Measurements from ENCODE around the gene DMD. TPM values are rescaled to one million over a fixed set of nuclear protein-coding genes. Genes with fewer than 3 reads are reported as not detected.

DMD gene
- total and polyA plus RNA-seq, 3 experiments from 2014 or later = 0.03 to 0.48 (median 0.40) TPM

DNA sequence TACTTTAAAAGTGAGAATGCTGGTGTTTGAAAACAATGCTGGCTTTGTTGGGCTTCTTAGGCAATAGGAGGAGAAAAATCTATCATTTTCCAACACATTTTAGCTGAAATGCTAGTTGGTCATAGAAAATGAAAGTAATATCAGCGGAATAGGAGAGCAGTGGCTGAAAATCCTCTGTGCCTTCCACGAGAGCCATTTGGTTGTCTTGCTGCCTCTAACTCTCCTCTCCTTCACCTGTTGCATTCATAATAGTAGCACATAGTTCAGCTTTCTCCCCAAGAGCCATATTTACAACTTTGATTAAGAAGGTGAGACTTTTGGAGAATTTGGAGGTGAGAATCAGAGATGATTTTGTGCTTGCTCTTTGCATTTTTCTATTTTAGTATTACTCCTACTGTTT is 1290.1 kb downstream of the DMD start:
- H3K27ac Mint-ChIP-seq = no peak overlapping the region
- Histone ChIP-seq H3K4me1 (ENCODE audit: insufficient read depth, low read length) (no peaks in the 10 kb centered on the region), H3K36me3 (ENCODE audit: insufficient read depth, low read length) (no peaks in the 10 kb centered on the region), H3K9me3 (ENCODE audit: low read length) (no peaks in the 10 kb centered on the region), H3K4me3 (ENCODE audit: low read length) (no peak overlapping the region), H3K27ac (ENCODE audit: low read depth, low read length) (no peak overlapping the region), H3K27me3 (ENCODE audit: insufficient read depth, low read length, poor library complexity, severe bottlenecking) (no peaks in the 10 kb centered on the region)
- no peak overlapping the region for H3K4me3 Mint-ChIP-seq
- no peaks in the 10 kb centered on the region for H3K36me3 Mint-ChIP-seq
- H3K4me1 Mint-ChIP-seq = no peaks in the 10 kb centered on the region
- peaks cover 0 to 2% of the 10 kb centered on the region in 2 donors for H3K27me3 Mint-ChIP-seq
- no peak for DNase-seq
- CTCF ChIA-PET = no interaction called here
- POLR2A ChIA-PET = no interaction called here
- H3K9me3 Mint-ChIP-seq = peaks cover 0 to 7% (median 3%) of the 10 kb centered on the region in 5 donors

DNA sequence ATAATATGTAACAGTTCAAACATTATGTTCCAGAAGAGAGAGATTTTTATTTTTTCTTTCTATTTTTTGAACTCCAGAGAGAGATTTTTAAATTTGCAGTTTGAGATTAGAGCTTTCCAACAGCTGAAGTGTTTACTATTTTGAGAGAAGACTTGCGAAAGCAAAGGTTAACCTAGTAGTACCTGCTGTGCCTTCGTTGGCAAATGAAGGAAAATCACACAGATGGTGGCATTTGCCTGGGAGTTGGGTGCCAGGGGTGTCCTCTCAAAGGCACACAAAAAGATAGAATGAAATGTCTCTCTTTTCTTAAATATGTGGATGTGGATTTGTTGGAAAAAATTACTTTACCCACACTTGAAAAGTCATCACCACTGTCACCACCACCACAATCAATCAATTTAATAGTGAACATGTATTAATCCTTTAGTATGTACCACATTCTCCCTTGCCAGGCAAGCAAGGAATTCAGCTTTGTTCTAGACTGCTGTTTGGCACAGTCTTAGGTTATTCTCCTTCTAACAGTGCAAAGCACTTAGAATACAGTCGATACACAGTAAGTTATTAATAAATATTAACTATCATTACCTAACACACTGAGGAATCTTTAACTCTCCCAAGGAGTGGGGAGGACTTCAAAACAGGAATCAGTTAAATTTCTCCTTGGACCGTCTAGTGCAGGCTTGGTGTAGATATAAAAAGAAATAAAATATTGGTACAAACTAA is 1301.3 kb downstream of the DMD start:
- POLR2A ChIA-PET = no interaction called here
- no peaks in the 10 kb centered on the region for H3K27me3 Mint-ChIP-seq
- no peaks in the 10 kb centered on the region for H3K4me1 ChIP-seq (ENCODE audit: insufficient read depth, low read length)
- H3K36me3 ChIP-seq (ENCODE audit: insufficient read depth, low read length) = no peaks in the 10 kb centered on the region
- H3K27me3 ChIP-seq (ENCODE audit: insufficient read depth, low read length, poor library complexity, severe bottlenecking) = no peaks in the 10 kb centered on the region
- no peak overlapping the region for H3K27ac ChIP-seq (ENCODE audit: low read depth, low read length)
- H3K4me3 ChIP-seq (ENCODE audit: low read length) = no peak overlapping the region
- CTCF ChIA-PET = no interaction called here
- DNase-seq = no peak
- peaks cover 0 to 7% (median 5%) of the 10 kb centered on the region in 5 donors for H3K9me3 Mint-ChIP-seq
- H3K27ac Mint-ChIP-seq = no peak overlapping the region
- no peaks in the 10 kb centered on the region for H3K36me3 Mint-ChIP-seq
- H3K9me3 ChIP-seq (ENCODE audit: low read length) = no peaks in the 10 kb centered on the region
- H3K4me1 Mint-ChIP-seq = no peaks in the 10 kb centered on the region
- no peak overlapping the region for H3K4me3 Mint-ChIP-seq

DNA sequence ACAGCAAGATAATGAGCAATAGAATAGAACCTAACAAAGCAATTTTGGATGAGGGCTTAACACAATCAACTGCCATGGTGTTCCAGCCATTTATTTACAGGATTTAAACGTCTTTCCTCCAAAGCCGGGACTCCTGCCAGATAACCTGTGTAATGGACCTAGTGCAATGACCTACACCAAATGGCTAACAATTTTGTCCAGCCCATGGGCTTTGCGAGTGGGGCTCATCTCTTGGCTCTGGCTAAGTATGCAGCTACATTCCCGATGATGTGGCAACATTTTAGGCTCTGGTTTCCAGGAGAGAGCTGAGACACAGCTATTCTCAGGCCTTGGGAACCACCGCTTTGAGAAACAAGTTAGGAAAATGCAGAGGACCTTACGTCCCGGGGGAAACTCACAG is 1317.2 kb downstream of the DMD start:
- no peak overlapping the region for H3K27ac Mint-ChIP-seq
- H3K27ac ChIP-seq (ENCODE audit: low read depth, low read length) = no peak overlapping the region
- H3K27me3 Mint-ChIP-seq = no peaks in the 10 kb centered on the region
- ChIA-PET POLR2A (no interaction called here), CTCF (no interaction called here)
- H3K9me3 Mint-ChIP-seq = peaks cover 0 to 6% (median 0%) of the 10 kb centered on the region in 5 donors
- H3K9me3 ChIP-seq (ENCODE audit: low read length) = no peaks in the 10 kb centered on the region
- H3K36me3 ChIP-seq (ENCODE audit: insufficient read depth, low read length) = no peaks in the 10 kb centered on the region
- no peak for DNase-seq
- no peaks in the 10 kb centered on the region for H3K27me3 ChIP-seq (ENCODE audit: insufficient read depth, low read length, poor library complexity, severe bottlenecking)
- H3K4me1 ChIP-seq (ENCODE audit: insufficient read depth, low read length) = no peaks in the 10 kb centered on the region
- H3K4me3 ChIP-seq (ENCODE audit: low read length) = no peak overlapping the region
- no peaks in the 10 kb centered on the region for H3K4me1 Mint-ChIP-seq
- H3K36me3 Mint-ChIP-seq = no peaks in the 10 kb centered on the region
- H3K4me3 Mint-ChIP-seq = no peak overlapping the region

DNA sequence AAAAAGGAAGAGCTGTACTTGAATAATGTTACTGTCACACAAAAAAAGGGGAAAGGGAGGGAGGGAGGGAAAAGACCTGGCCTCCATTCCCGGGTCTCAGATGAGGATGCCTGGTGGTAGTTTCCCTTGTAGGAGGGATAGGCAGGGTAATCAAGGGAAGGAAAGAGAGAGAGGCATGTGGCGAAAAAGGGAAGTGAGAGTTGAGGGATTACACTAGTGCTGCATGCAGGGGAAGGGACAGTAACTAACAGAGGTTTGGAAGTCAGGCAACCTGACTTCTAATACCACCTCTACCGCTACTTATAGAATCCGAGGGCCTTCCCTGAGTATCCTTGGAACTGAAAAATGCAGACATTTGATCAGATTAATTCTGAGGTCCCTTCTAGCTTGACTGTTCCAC is 1317.8 kb downstream of the DMD start:
- H3K36me3 Mint-ChIP-seq = no peaks in the 10 kb centered on the region
- POLR2A ChIA-PET = no interaction called here
- H3K4me3 Mint-ChIP-seq = no peak overlapping the region
- H3K9me3 Mint-ChIP-seq = peaks cover 0 to 6% (median 0%) of the 10 kb centered on the region in 5 donors
- DNase-seq = no peak
- H3K4me1 Mint-ChIP-seq = no peaks in the 10 kb centered on the region
- CTCF ChIA-PET = no interaction called here
- H3K36me3 ChIP-seq (ENCODE audit: insufficient read depth, low read length) = no peaks in the 10 kb centered on the region
- no peak overlapping the region for H3K4me3 ChIP-seq (ENCODE audit: low read length)
- H3K27me3 Mint-ChIP-seq = no peaks in the 10 kb centered on the region
- no peak overlapping the region for H3K27ac ChIP-seq (ENCODE audit: low read depth, low read length)
- no peaks in the 10 kb centered on the region for H3K9me3 ChIP-seq (ENCODE audit: low read length)
- H3K27ac Mint-ChIP-seq = no peak overlapping the region
- H3K27me3 ChIP-seq (ENCODE audit: insufficient read depth, low read length, poor library complexity, severe bottlenecking) = no peaks in the 10 kb centered on the region
- no peaks in the 10 kb centered on the region for H3K4me1 ChIP-seq (ENCODE audit: insufficient read depth, low read length)

DNA sequence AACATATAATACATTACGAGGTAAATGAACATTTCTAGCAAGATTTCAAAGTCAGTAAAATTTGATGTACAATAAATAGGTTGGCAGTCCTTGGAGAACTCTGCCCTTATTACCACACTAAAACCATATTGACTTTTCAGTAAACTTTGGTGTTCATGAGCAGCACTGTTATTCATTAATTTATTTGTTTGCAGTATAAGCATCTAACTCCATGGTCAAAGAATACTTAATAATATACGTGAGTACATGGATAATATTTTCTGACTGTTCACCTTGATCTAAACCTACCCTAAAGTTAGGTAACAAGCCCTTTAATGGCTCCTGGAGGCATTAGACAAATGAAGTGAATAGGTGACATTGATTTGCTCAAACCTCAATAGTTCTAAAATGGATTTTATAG is 1322.3 kb downstream of the DMD start:
- no peak overlapping the region for H3K27ac Mint-ChIP-seq
- H3K27me3 Mint-ChIP-seq = peaks cover 0 to 1% of the 10 kb centered on the region in 2 donors
- H3K36me3 Mint-ChIP-seq = no peaks in the 10 kb centered on the region
- ChIA-PET CTCF (no interaction called here), POLR2A (no interaction called here)
- Histone ChIP-seq H3K27ac (ENCODE audit: low read depth, low read length) (no peak overlapping the region), H3K36me3 (ENCODE audit: insufficient read depth, low read length) (no peaks in the 10 kb centered on the region), H3K4me3 (ENCODE audit: low read length) (no peak overlapping the region), H3K4me1 (ENCODE audit: insufficient read depth, low read length) (no peaks in the 10 kb centered on the region), H3K9me3 (ENCODE audit: low read length) (no peaks in the 10 kb centered on the region), H3K27me3 (ENCODE audit: insufficient read depth, low read length, poor library complexity, severe bottlenecking) (no peaks in the 10 kb centered on the region)
- H3K9me3 Mint-ChIP-seq = peaks cover 0 to 6% (median 0%) of the 10 kb centered on the region in 5 donors
- no peaks in the 10 kb centered on the region for H3K4me1 Mint-ChIP-seq
- DNase-seq = no peak
- H3K4me3 Mint-ChIP-seq = no peak overlapping the region

DNA sequence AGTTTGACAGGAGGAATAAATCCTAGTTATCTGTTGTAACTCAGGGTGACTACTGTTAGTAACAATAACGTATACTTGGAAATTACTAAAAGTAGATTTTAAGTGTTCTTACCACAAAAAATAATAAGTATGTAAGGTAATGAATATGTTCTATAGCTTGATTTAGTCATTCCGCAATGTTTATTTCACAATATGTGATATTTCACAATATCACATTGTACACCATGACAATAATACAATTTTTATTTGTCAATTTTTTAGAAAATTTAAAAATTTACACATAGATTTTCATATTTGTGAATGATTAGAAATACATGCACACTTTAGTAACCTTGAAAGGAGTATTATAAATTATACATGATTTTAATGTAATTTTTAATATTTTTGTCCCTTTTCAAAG is 1326.8 kb downstream of the DMD start:
- Histone ChIP-seq H3K4me1 (ENCODE audit: insufficient read depth, low read length) (no peaks in the 10 kb centered on the region), H3K4me3 (ENCODE audit: low read length) (no peak overlapping the region), H3K9me3 (ENCODE audit: low read length) (no peaks in the 10 kb centered on the region), H3K27me3 (ENCODE audit: insufficient read depth, low read length, poor library complexity, severe bottlenecking) (no peaks in the 10 kb centered on the region), H3K36me3 (ENCODE audit: insufficient read depth, low read length) (no peaks in the 10 kb centered on the region), H3K27ac (ENCODE audit: low read depth, low read length) (no peak overlapping the region)
- no peaks in the 10 kb centered on the region for H3K36me3 Mint-ChIP-seq
- H3K9me3 Mint-ChIP-seq = peaks cover 0 to 4% (median 1%) of the 10 kb centered on the region in 5 donors
- POLR2A ChIA-PET = no interaction called here
- CTCF ChIA-PET = no interaction called here
- DNase-seq = no peak
- H3K27ac Mint-ChIP-seq = no peak overlapping the region
- H3K4me1 Mint-ChIP-seq = no peaks in the 10 kb centered on the region
- peaks cover 0 to 1% of the 10 kb centered on the region in 2 donors for H3K27me3 Mint-ChIP-seq
- no peak overlapping the region for H3K4me3 Mint-ChIP-seq

GRCh38 chrX:31872007-31872406 is 1339.3 kb downstream of the DMD start:
- DNase-seq = no peak
- H3K36me3 Mint-ChIP-seq = no peaks in the 10 kb centered on the region
- H3K4me1 Mint-ChIP-seq = no peaks in the 10 kb centered on the region
- Histone ChIP-seq H3K9me3 (ENCODE audit: low read length) (no peaks in the 10 kb centered on the region), H3K36me3 (ENCODE audit: insufficient read depth, low read length) (no peaks in the 10 kb centered on the region), H3K4me1 (ENCODE audit: insufficient read depth, low read length) (no peaks in the 10 kb centered on the region), H3K27me3 (ENCODE audit: insufficient read depth, low read length, poor library complexity, severe bottlenecking) (no peaks in the 10 kb centered on the region), H3K27ac (ENCODE audit: low read depth, low read length) (no peak overlapping the region), H3K4me3 (ENCODE audit: low read length) (no peak overlapping the region)
- no peak overlapping the region for H3K4me3 Mint-ChIP-seq
- H3K27ac Mint-ChIP-seq = no peak overlapping the region
- CTCF ChIA-PET = no interaction called here
- peaks cover 0 to 2% of the 10 kb centered on the region in 2 donors for H3K27me3 Mint-ChIP-seq
- POLR2A ChIA-PET = no interaction called here
- peaks cover 0 to 4% (median 0%) of the 10 kb centered on the region in 5 donors for H3K9me3 Mint-ChIP-seq

GRCh38 chrX:31870267-31870666 is 1341.1 kb downstream of the DMD start:
- no peak overlapping the region for H3K4me3 ChIP-seq (ENCODE audit: low read length)
- Mint-ChIP-seq H3K4me3 (no peak overlapping the region), H3K27ac (no peak overlapping the region), H3K27me3 (peaks cover 0 to 2% of the 10 kb centered on the region in 2 donors), H3K4me1 (no peaks in the 10 kb centered on the region), H3K36me3 (no peaks in the 10 kb centered on the region), H3K9me3 (peaks cover 0 to 4% (median 0%) of the 10 kb centered on the region in 5 donors)
- H3K27ac ChIP-seq (ENCODE audit: low read depth, low read length) = no peak overlapping the region
- DNase-seq = no peak
- no peaks in the 10 kb centered on the region for H3K9me3 ChIP-seq (ENCODE audit: low read length)
- ChIA-PET POLR2A (no interaction called here), CTCF (no interaction called here)
- H3K27me3 ChIP-seq (ENCODE audit: insufficient read depth, low read length, poor library complexity, severe bottlenecking) = no peaks in the 10 kb centered on the region
- H3K36me3 ChIP-seq (ENCODE audit: insufficient read depth, low read length) = no peaks in the 10 kb centered on the region
- no peaks in the 10 kb centered on the region for H3K4me1 ChIP-seq (ENCODE audit: insufficient read depth, low read length)

All from CD8-positive, alpha-beta memory T cell (primary cell).